ENCODE data around the gene MBNL2.

GRCh38 chr13:97386801-97387484 is 164.8 kb downstream of the MBNL2 start:
- no peak for TF ChIP-seq CTCF (IDR thresholded peaks at IDR 0.05; ENCODE audit: low read length)
- TF ChIP-seq EZH2 (optimal IDR thresholded peaks at IDR 0.05; ENCODE audit: low read depth, low read length): no peak
- no peak for TF ChIP-seq EZH2phosphoT487 (IDR thresholded peaks at IDR 0.05; ENCODE audit: low read length)

All from MM.1S (cell line).